GM21786 (cell line): ENCODE results near the gene APC2.
"Not testable (repeated sequence)": the region's sequence is repeated elsewhere in the genome, so short reads cannot be mapped to it uniquely, and the experiment has no call there.

Experiments
- ATAC-seq: cut with Tn5 transposase; IDR thresholded peaks from one replicate; pipeline ENCODE4 v1.9.1; 2021; ENCODE audit not compliant: unreplicated experiment

The APC2 gene

GRCh38 chr19:1507763-1508506, 58.0 kb downstream of the APC2 start:
- no peak for ATAC-seq

- no peak for ATAC-seq
Observed at GRCh38 chr19:1508507-1508856, 58.6 kb downstream of the APC2 start.

DNA sequence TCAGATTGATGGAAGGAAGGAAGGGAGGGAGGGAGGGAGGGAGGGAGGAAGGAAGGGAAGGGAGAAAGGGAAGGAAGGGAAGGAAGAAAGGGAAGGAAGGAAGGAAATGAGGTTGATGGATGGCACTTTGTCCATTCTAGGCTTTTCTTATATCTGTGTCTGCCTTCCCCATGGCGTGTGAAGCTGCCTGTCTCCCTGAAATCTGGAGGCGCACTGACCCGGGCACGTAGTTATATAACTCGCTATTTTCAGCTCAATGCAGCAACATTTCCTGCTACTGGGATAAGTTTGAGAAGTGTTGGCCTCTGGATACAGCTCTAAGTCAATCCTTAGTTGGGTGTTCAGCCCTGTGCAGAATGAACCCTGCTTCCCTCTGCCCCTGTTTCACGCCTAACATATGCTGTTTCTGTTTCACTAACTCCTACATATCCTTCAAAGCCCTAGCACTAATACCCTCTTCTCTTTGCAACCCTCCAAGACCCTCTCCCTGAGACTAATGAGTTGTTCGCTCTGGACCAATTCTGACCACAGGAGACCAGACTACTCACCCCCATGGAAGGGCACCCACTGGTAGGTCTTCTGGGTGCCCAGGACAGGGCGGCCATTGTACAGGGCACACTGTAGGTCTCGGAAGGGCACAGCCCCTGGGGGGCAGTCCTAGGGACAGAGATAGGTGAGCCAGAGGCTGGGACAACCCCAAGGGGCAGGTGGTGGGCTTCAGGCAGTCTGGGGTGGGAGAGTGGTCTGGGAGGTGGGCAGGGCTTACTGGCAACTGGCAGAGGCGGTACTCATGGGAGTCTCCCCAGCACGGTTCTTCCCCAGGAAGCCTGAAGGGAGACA, 59.9 kb downstream of the APC2 start:
- ATAC-seq: no peak

DNA sequence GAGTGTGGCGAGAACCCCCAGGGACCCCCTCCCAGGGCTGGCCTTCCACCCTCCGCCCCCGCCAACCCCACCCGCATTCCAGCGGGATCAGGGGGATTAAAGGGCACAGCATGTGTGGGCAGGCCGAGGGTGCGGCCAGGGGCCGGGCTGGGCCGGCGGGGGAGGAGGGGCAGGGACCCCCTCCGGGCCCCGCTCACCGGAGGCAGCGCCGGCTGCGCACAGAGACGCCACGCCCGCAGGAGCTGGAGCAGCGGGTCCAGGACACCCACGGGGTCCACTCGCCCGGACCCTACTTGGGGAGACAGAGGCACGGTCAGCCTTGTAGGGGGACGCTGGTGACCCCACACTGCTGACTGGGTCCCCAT, 60.5 kb downstream of the APC2 start:
- no peak for ATAC-seq

- no peak for ATAC-seq
Observed at GRCh38 chr19:1510807-1511206, 60.9 kb downstream of the APC2 start.

GRCh38 chr19:1511318-1512317, 61.7 kb downstream of the APC2 start:
- no peak for ATAC-seq

GRCh38 chr19:1512671-1513498, 63.0 kb downstream of the APC2 start, which contains the start of gene ADAMTSL5:
Gene ADAMTSL5, minus strand, starts transcription at chr19:1513019. Its CDS starts 2,076 bp downstream, at chr19:1510943.
- no peak for ATAC-seq

DNA sequence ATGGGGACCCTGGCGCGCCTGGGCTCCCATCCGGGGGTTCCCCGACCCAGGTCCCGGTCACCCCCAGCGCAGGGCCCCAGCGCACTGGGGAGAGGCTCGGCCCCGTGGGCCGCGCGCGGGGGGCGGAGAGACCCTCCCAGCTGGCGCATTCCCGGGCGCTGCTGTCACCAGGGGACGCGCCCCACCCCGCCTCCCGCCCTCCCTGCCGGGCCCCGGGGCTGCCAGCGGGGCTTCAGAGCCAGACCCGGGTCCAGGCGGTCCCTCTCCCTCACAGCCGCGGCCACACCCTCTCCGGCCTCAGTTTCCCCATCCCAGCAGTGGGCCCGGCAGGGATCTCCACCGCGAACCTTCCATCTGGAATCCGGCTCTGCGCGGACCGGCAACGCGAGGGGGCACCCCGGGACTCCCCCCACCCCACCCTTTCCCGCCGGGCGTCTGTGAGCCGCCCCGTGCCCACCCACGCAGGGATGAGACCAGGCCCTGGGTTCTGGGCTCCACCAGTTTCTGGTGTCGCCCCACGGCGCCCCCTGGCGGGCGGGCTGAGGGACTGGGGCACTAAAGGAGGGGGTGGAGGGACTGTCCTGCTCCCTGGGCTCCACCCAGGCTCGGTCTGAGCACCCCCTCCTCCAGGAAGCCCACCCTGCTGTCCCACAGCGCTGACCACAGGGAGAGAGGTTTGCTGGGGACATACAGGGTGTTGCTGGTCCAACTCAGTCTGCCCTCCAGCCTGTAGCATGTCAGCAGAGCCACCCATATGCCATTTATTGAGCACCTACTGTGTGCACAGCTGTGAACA, 63.8 kb downstream of the APC2 start:
- no peak for ATAC-seq

DNA sequence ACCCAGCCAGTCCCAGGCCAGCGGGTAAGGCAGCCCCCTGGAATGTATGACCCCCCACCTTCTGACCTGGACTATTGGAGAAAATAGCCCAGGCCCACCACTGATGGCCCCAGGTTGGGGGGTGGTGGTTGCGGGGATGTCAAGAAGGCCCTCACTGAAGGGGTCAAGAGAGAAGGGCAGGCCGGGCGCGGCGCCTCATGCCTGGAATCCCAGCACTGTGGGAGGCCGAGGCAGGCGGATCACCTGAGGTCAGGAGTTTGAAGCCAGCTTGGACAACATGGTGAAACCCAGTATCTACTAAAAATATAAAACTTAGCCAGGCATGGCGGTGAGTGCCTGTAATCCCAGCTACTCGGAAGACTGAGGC, 64.4 kb downstream of the APC2 start:
- no peak for ATAC-seq

GRCh38 chr19:1514986-1515721, 65.2 kb downstream of the APC2 start:
- no peak for ATAC-seq

- ATAC-seq: no peak
Observed at GRCh38 chr19:1516395-1516753, 66.5 kb downstream of the APC2 start.

DNA sequence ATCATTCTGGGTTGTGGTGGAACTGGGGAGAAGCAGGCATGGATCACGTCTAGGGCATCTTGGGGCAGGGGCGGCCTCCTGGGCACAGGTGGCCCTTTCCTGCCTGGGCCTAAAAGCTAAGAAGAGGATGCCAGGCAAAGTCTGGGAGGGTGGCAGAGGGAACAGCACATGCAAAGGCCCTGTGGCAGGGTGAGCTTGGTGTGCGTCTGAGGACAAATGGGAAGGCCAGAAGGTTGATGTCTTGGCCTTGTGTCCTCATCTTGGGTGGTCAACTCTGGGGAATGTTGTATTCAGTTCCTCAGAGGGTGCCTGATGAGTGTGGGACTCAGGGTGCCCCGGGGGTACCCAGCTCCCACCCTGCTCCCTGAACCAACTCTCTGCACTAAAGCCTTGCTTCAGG, 68.5 kb downstream of the APC2 start:
- no peak for ATAC-seq

GRCh38 chr19:1519802-1520201, 69.9 kb downstream of the APC2 start:
- not testable (repeated sequence) for ATAC-seq

- ATAC-seq: no peak
Observed at GRCh38 chr19:1520203-1520780, 70.4 kb downstream of the APC2 start.

GRCh38 chr19:1521636-1522035, 71.7 kb downstream of the APC2 start:
- ATAC-seq: no peak

DNA sequence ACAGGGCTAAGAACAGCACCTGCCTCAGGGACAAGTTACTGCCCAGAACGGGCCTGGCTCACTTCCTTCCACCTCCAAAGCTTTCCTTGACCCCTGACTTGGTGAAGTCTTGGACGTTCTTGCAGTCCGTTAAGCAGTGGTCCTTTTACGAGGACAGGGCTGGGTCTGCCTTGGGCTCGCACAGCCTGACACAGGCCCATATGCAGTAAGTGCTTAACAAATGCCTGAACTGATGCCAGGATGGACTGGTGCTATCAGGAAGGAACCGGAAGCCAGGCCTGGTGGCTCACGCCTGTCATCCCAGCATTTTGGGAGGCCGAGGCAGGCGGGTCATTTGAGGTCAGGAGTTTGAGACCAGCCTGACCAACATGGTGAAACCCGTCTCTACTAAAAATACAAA, 72.1 kb downstream of the APC2 start:
- ATAC-seq: no peak

DNA sequence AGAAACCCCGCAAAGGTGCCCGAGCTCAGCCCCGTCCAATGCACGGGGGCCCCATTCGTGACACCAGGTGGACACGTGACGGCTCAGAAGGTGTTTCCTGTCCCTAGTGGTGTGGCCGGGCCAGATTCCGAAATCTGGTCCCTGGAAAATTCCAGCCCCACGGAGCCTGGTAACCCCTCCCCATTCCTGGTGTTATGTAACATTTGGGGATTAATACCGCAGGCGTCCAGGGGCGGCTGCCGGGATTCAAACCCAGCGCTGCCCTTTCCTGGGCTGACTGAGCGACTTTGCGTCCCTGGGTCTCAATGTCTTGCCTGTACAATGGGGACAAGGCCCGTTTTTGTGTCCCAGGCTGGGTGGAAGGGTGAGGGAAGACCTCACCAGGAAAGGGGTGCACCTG, 72.9 kb downstream of the APC2 start:
- ATAC-seq: no peak
